HepG2 (cell line): ENCODE results near the gene SERPINF2. TPM values are rescaled to one million over a fixed set of nuclear protein-coding genes. Genes with fewer than 3 reads are reported as not detected.

ENCODE experiments used
- ATF5 ChIP-seq: sonication (generic); formaldehyde crosslinking; IDR thresholded peaks from 2 replicates; pipeline ENCODE4 v1.4.0; 2020; ENCODE audit warnings: mild to moderate bottlenecking, low read depth, missing genetic modification reagents
- EED ChIP-seq: sonication (generic); formaldehyde crosslinking; IDR thresholded peaks from 2 replicates; pipeline ENCODE4 v1.5.0; 2020; ENCODE audit warnings: mild to moderate bottlenecking, missing genetic modification reagents
- GABPB1 ChIP-seq: IDR thresholded peaks from 2 replicates; pipeline ENCODE4 v1.6.1; 2016; ENCODE audit warnings: mild to moderate bottlenecking, missing genetic modification reagents, moderate library complexity, missing compliant biosample characterization
- MXD4 ChIP-seq: IDR thresholded peaks from 2 replicates; pipeline ENCODE4 v1.6.1; 2016; ENCODE audit warnings: mild to moderate bottlenecking, missing biosample characterization, missing genetic modification reagents
- TFDP1 ChIP-seq: IDR thresholded peaks from 2 replicates; pipeline ENCODE4 v1.6.1; 2016; ENCODE audit warnings: missing compliant biosample characterization, missing genetic modification reagents, borderline replicate concordance
- U2AF2 ChIP-seq: fragments of 200-400 bp; formaldehyde crosslinking; IDR thresholded peaks from 2 replicates; pipeline ENCODE4 v1.6.1; 2017; ENCODE audit warnings: low read depth, mild to moderate bottlenecking, low read length
- ZBTB3 ChIP-seq: sonication (generic); formaldehyde crosslinking; IDR thresholded peaks from 2 replicates; pipeline ENCODE4 v1.4.0; 2020; ENCODE audit warnings: low read depth, mild to moderate bottlenecking, moderate library complexity, missing genetic modification reagents, borderline replicate concordance
- ZNF224 ChIP-seq: sonication (generic); formaldehyde crosslinking; IDR thresholded peaks from 2 replicates; pipeline ENCODE4 v1.5.0; 2020; ENCODE audit warnings: mild to moderate bottlenecking, missing genetic modification reagents
- ZSCAN29 ChIP-seq: sonication (generic); formaldehyde crosslinking; conservative IDR thresholded peaks from 2 replicates; pipeline ENCODE4 v1.4.0; 2020; ENCODE audit warnings: mild to moderate bottlenecking, missing genetic modification reagents
- polyA plus RNA-seq, 8 experiments: library from polyadenylated mRNA; depleted of rRNA in 3 of 8; stranded (reverse) in 7 of 8; unstranded in 1 of 8; fragments of >200 nt; fragmentation: Illumina TruSeq in 4 of 8; extraction: Trizol in 4 of 8; gene quantifications; 2 replicates each; pipeline versions ENCODE4 v1.2.1 to v1.2.3, GENCODE V29; 2011 to 2016; ENCODE audit warnings: low read depth in 4 of 8, missing spikeins in 1 of 8, mixed read lengths in 1 of 8; ENCODE audit not compliant: insufficient read depth in 1 of 8
- total RNA-seq, 5 experiments: library from RNA; depleted of rRNA; stranded (reverse); fragments of >200 nt; fragmentation: Illumina TruSeq; extraction: Trizol; gene quantifications; 2 replicates each; pipeline ENCODE4 v1.2.3, GENCODE V29; 2016; ENCODE audit warnings: low read depth in 1 of 5
- TF ChIP-seq, protein P1 (sequence below): sonication (generic); formaldehyde crosslinking; IDR thresholded peaks from 2 replicates; pipeline ENCODE4 v1.4.0; 2020; ENCODE audit warnings: missing genetic modification reagents, borderline replicate concordance
- TF ChIP-seq, protein P2 (sequence below): sonication (generic); formaldehyde crosslinking; IDR thresholded peaks from 2 replicates; pipeline ENCODE4 v1.4.0; 2020; ENCODE audit warnings: mild to moderate bottlenecking, missing genetic modification reagents, borderline replicate concordance
- TF ChIP-seq, protein P3 (sequence below): sonication (generic); formaldehyde crosslinking; IDR thresholded peaks from 2 replicates; pipeline ENCODE4 v1.4.0; 2020; ENCODE audit warnings: mild to moderate bottlenecking, missing genetic modification reagents, borderline replicate concordance
- TF ChIP-seq, protein P4 (sequence below): sonication (generic); formaldehyde crosslinking; IDR thresholded peaks from 2 replicates; pipeline ENCODE4 v1.5.0; 2020; ENCODE audit warnings: missing genetic modification reagents

The SERPINF2 gene
- total and polyA plus RNA-seq, 2 of the 13 experiments (the other 11 are each of a cell fraction or from before 2014, with no cell fraction given) = 309 to 548 TPM

DNA sequence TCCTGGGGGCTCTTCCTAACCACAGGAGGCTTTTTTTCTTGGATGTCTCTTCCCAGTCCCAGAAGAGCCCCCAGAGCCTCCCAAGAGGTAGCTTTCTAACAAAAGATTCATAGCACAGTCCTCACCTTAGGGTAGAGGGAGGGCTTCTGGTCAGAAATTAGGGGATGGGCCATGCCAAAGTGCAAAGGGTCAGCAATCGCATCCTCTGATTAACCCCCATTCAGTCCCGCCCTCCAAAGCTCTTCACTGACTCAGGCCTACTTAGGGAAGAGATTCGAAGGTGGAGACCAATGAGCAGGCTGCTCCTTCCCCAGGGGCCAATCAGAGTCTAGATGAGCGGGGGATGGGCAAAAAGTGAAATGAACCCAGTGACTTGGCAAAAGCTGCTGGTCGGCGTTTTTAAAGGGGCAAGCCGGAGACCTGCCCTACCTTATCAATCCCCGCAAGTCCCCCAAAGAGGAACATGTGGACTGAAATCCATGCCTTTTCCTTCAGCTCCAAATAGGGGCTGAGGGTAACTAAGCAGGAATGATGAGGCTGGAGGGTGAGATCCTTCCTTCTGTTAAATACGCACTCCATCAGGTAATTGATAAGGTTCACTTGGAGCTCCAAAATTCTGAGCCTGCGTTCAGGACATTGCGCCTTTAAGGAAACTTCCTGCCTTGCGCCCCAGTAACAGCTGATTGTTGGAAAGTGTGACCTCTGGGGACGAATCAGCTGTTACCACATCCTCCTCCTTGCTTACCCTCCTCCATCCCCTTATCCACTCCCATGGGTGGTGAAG lies 25.6 kb upstream of the SERPINF2 start (continued):
- TF ChIP-seq, protein P1, sequence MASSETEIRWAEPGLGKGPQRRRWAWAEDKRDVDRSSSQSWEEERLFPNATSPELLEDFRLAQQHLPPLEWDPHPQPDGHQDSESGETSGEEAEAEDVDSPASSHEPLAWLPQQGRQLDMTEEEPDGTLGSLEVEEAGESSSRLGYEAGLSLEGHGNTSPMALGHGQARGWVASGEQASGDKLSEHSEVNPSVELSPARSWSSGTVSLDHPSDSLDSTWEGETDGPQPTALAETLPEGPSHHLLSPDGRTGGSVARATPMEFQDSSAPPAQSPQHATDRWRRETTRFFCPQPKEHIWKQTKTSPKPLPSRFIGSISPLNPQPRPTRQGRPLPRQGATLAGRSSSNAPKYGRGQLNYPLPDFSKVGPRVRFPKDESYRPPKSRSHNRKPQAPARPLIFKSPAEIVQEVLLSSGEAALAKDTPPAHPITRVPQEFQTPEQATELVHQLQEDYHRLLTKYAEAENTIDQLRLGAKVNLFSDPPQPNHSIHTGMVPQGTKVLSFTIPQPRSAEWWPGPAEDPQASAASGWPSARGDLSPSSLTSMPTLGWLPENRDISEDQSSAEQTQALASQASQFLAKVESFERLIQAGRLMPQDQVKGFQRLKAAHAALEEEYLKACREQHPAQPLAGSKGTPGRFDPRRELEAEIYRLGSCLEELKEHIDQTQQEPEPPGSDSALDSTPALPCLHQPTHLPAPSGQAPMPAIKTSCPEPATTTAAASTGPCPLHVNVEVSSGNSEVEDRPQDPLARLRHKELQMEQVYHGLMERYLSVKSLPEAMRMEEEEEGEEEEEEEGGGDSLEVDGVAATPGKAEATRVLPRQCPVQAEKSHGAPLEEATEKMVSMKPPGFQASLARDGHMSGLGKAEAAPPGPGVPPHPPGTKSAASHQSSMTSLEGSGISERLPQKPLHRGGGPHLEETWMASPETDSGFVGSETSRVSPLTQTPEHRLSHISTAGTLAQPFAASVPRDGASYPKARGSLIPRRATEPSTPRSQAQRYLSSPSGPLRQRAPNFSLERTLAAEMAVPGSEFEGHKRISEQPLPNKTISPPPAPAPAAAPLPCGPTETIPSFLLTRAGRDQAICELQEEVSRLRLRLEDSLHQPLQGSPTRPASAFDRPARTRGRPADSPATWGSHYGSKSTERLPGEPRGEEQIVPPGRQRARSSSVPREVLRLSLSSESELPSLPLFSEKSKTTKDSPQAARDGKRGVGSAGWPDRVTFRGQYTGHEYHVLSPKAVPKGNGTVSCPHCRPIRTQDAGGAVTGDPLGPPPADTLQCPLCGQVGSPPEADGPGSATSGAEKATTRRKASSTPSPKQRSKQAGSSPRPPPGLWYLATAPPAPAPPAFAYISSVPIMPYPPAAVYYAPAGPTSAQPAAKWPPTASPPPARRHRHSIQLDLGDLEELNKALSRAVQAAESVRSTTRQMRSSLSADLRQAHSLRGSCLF = no peak; the same call in 1 of the 2 replicates
- TF ChIP-seq, protein P2, sequence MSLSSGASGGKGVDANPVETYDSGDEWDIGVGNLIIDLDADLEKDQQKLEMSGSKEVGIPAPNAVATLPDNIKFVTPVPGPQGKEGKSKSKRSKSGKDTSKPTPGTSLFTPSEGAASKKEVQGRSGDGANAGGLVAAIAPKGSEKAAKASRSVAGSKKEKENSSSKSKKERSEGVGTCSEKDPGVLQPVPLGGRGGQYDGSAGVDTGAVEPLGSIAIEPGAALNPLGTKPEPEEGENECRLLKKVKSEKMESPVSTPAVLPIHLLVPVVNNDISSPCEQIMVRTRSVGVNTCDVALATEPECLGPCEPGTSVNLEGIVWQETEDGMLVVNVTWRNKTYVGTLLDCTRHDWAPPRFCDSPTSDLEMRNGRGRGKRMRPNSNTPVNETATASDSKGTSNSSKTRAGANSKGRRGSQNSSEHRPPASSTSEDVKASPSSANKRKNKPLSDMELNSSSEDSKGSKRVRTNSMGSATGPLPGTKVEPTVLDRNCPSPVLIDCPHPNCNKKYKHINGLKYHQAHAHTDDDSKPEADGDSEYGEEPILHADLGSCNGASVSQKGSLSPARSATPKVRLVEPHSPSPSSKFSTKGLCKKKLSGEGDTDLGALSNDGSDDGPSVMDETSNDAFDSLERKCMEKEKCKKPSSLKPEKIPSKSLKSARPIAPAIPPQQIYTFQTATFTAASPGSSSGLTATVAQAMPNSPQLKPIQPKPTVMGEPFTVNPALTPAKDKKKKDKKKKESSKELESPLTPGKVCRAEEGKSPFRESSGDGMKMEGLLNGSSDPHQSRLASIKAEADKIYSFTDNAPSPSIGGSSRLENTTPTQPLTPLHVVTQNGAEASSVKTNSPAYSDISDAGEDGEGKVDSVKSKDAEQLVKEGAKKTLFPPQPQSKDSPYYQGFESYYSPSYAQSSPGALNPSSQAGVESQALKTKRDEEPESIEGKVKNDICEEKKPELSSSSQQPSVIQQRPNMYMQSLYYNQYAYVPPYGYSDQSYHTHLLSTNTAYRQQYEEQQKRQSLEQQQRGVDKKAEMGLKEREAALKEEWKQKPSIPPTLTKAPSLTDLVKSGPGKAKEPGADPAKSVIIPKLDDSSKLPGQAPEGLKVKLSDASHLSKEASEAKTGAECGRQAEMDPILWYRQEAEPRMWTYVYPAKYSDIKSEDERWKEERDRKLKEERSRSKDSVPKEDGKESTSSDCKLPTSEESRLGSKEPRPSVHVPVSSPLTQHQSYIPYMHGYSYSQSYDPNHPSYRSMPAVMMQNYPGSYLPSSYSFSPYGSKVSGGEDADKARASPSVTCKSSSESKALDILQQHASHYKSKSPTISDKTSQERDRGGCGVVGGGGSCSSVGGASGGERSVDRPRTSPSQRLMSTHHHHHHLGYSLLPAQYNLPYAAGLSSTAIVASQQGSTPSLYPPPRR (CRISPR knock-in tag) = no peak
- TF ChIP-seq, protein P3, sequence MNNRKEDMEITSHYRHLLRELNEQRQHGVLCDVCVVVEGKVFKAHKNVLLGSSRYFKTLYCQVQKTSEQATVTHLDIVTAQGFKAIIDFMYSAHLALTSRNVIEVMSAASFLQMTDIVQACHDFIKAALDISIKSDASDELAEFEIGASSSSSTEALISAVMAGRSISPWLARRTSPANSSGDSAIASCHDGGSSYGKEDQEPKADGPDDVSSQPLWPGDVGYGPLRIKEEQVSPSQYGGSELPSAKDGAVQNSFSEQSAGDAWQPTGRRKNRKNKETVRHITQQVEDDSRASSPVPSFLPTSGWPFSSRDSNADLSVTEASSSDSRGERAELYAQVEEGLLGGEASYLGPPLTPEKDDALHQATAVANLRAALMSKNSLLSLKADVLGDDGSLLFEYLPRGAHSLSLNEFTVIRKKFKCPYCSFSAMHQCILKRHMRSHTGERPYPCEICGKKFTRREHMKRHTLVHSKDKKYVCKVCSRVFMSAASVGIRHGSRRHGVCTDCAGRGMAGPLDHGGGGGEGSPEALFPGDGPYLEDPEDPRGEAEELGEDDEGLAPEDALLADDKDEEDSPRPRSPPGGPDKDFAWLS (CRISPR knock-in tag) = no peak
- TF ChIP-seq TFDP1 (CRISPR knock-in tag) = no peak
- TF ChIP-seq, protein P4, sequence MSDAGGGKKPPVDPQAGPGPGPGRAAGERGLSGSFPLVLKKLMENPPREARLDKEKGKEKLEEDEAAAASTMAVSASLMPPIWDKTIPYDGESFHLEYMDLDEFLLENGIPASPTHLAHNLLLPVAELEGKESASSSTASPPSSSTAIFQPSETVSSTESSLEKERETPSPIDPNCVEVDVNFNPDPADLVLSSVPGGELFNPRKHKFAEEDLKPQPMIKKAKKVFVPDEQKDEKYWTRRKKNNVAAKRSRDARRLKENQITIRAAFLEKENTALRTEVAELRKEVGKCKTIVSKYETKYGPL (CRISPR knock-in tag) = no peak
- TF ChIP-seq ZNF224 (CRISPR knock-in tag) = no peak
- TF ChIP-seq GABPB1 (CRISPR knock-in tag) = no peak
- no peak for TF ChIP-seq U2AF2
- no peak for TF ChIP-seq ZSCAN29 (CRISPR knock-in tag)
- TF ChIP-seq ATF5 (CRISPR knock-in tag) = no peak
- TF ChIP-seq MXD4 (CRISPR knock-in tag) = no peak
- no peak for TF ChIP-seq EED (CRISPR knock-in tag)
- TF ChIP-seq ZBTB3 = no peak
